OCI-LY3 (cell line): ENCODE data around the gene NRG2.

Experiments
- EZH2phosphoT487 ChIP-seq: fragments of 200-600 bp; shearing (Covaris generic); IDR thresholded peaks from 2 replicates; pipeline ENCODE4 v1.6.1; 2018; ENCODE audit warnings: antibody characterized with exemption, mixed run types, low read depth
- TF ChIP-seq, protein P1 (sequence below): fragments of 200-600, 300-600 bp; sonication (generic); IDR thresholded peaks from 2 replicates; pipeline ENCODE4 v1.5.1; 2014; ENCODE audit warnings: antibody characterized with exemption, low read length, low read depth

DNA sequence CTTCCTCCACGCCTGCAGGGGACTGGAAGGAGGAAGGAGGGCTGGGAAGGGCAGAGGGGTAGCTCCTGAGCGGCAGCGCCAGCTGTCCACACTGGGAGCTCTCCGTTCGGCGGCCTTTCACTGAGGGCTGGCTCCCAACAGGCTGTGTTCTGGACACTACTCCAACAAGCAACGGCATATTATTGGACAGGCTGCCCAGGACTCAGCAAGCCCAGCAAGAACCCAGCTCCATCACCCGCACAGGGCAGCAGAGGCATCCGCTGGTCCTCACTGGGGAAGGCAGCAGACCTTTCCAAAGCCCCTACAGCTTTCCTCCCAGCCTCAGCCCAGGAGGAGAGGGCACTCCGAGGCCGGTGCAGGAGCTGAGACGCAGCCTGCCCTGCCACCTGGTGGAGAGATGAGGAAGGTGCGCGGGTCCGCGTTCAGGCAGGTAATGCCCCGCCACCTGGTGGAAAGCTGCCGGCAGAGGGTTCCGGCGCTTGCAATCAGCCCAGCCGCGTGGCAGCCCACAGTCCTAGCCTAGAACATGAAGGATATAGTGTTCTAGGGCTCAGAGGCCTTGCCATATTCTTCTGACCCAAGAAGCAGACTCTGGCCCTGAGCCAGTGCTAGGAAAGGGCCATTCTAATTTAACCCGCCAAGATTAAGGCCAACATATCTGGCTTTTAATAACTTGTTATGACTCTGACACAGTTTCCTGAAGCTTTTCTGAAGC lies 74.4 kb downstream of the NRG2 start:
- TF ChIP-seq, protein P1, sequence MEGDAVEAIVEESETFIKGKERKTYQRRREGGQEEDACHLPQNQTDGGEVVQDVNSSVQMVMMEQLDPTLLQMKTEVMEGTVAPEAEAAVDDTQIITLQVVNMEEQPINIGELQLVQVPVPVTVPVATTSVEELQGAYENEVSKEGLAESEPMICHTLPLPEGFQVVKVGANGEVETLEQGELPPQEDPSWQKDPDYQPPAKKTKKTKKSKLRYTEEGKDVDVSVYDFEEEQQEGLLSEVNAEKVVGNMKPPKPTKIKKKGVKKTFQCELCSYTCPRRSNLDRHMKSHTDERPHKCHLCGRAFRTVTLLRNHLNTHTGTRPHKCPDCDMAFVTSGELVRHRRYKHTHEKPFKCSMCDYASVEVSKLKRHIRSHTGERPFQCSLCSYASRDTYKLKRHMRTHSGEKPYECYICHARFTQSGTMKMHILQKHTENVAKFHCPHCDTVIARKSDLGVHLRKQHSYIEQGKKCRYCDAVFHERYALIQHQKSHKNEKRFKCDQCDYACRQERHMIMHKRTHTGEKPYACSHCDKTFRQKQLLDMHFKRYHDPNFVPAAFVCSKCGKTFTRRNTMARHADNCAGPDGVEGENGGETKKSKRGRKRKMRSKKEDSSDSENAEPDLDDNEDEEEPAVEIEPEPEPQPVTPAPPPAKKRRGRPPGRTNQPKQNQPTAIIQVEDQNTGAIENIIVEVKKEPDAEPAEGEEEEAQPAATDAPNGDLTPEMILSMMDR = peak; percentile 95
- no peak for TF ChIP-seq EZH2phosphoT487
